Thyroid gland (tissue), 4 donors: ENCODE measurements around the gene DGKB.

Source experiments
- POLR2A ChIP-seq, 2 donors: fragments of 450-650 bp; IDR thresholded peaks; one replicate each; pipeline ENCODE4 v1.6.1; 2017; ENCODE audit warnings: antibody characterized with exemption in 2 of 2, mild to moderate bottlenecking in 2 of 2, moderate library complexity in 1 of 2
- TF ChIP-seq, protein P1 (sequence below), 6 experiments: fragments of 200-600 bp in 3 of 6; fragments of 450-650 bp in 3 of 6; sonication (generic) in 3 of 6; IDR thresholded peaks; one replicate each; pipeline ENCODE4 v1.5.1; 2016 to 2019; ENCODE audit warnings: antibody characterized with exemption in 6 of 6, mild to moderate bottlenecking in 2 of 6, inconsistent platforms in 1 of 6, moderate library complexity in 1 of 6

DNA sequence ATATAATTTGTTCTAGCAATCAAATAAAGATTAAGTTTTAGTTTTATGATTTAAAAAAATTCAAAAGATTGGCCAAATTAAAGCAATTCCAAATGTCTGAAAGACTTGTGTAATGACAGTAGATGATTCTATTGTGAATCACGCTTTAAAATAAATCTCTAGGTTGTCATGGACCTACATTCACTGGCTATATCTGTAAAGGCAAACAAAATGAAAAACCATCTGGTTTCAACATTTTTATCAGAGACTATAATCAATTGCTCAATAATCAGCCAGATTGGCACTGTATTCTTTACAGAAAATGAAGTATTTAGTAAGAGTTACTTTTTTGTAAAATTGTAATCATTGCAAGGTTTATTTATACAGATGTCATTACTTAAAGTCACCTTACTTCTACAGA lies 60.7 kb downstream of the DGKB start:
- TF ChIP-seq, protein P1, sequence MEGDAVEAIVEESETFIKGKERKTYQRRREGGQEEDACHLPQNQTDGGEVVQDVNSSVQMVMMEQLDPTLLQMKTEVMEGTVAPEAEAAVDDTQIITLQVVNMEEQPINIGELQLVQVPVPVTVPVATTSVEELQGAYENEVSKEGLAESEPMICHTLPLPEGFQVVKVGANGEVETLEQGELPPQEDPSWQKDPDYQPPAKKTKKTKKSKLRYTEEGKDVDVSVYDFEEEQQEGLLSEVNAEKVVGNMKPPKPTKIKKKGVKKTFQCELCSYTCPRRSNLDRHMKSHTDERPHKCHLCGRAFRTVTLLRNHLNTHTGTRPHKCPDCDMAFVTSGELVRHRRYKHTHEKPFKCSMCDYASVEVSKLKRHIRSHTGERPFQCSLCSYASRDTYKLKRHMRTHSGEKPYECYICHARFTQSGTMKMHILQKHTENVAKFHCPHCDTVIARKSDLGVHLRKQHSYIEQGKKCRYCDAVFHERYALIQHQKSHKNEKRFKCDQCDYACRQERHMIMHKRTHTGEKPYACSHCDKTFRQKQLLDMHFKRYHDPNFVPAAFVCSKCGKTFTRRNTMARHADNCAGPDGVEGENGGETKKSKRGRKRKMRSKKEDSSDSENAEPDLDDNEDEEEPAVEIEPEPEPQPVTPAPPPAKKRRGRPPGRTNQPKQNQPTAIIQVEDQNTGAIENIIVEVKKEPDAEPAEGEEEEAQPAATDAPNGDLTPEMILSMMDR (IDR thresholded peaks at IDR 0.05) = no peak
- TF ChIP-seq POLR2A (IDR thresholded peaks at IDR 0.05) = no peak
